Natural killer cell (primary cell): ENCODE measurements around the gene TBX15. TPM values are rescaled to one million over a fixed set of nuclear protein-coding genes. Genes with fewer than 3 reads are reported as not detected.

Source experiments
- ATAC-seq, 3 donors: fragments of 150-1000 bp in 2 of 3; fragments of 200-7000 bp in 1 of 3; cut with Tn5 transposase; 1 replicate in 1 of 3; 2 replicates in 2 of 3; pipeline ENCODE4 v1.10.0; 2021; ENCODE audit warnings: mild to moderate bottlenecking in 2 of 3, moderate library complexity in 2 of 3
- DNase-seq, 2 donors: peaks; one replicate each; pipeline versions ENCODE4 v3.0.0 to v3.0.0-alpha.2; 2013 to 2021; ENCODE audit warnings: mixed read lengths in 1 of 2
- H3K27ac ChIP-seq: one replicate; pipeline ENCODE4 v1.5.1; 2013; ENCODE audit warnings: mild to moderate bottlenecking, low read length
- H3K27me3 ChIP-seq: one replicate; pipeline ENCODE4 v1.6.1; 2013; ENCODE audit warnings: low read length; ENCODE audit not compliant: control insufficient read depth, insufficient read depth
- H3K36me3 ChIP-seq: one replicate; pipeline ENCODE4 v1.6.1; 2013; ENCODE audit warnings: low read length; ENCODE audit not compliant: control insufficient read depth, insufficient read depth
- H3K4me1 ChIP-seq: one replicate; pipeline ENCODE4 v1.6.1; 2013; ENCODE audit warnings: low read length; ENCODE audit not compliant: control insufficient read depth, insufficient read depth
- H3K4me3 ChIP-seq: one replicate; pipeline ENCODE4 v1.5.1; 2013; ENCODE audit warnings: low read length
- H3K9me3 ChIP-seq: one replicate; pipeline ENCODE4 v1.6.1; 2013; ENCODE audit warnings: low read length; ENCODE audit not compliant: control insufficient read depth, insufficient read depth
- H3K27ac Mint-ChIP-seq, 2 donors: one replicate each; pipeline ENCODE4 v1.8.0; 2022; ENCODE audit warnings: mild to moderate bottlenecking in 2 of 2, mixed read lengths in 2 of 2, moderate library complexity in 1 of 2
- H3K27me3 Mint-ChIP-seq, 2 donors: one replicate each; pipeline ENCODE4 v1.8.0; 2022; ENCODE audit warnings: low read depth in 2 of 2, mixed read lengths in 2 of 2
- H3K36me3 Mint-ChIP-seq: one replicate; pipeline ENCODE4 v1.8.0; 2022; ENCODE audit warnings: mixed read lengths
- H3K4me1 Mint-ChIP-seq, 2 donors: one replicate each; pipeline ENCODE4 v1.8.0; 2022; ENCODE audit warnings: mixed read lengths in 2 of 2
- H3K4me3 Mint-ChIP-seq: one replicate; pipeline ENCODE4 v1.8.0; 2022; ENCODE audit warnings: mild to moderate bottlenecking, moderate library complexity, mixed read lengths
- H3K9me3 Mint-ChIP-seq, 2 donors: one replicate each; pipeline ENCODE4 v1.8.0; 2022; ENCODE audit warnings: mixed read lengths in 2 of 2
- WGBS: methylation state at CpG from one replicate; pipeline ENCODE4 v1.1.7; 2013; ENCODE audit warnings: missing lambda C conversion rate; ENCODE audit not compliant: insufficient coverage; 5-methylcytosine and 5-hydroxymethylcytosine counted together
- intact Hi-C: fragments of 100-400 bp; cut with micrococcal nuclease; formaldehyde crosslinking; loops from one replicate; pipeline ENCODE4 v1.14.2; 2022
- total RNA-seq, 4 donors: library from RNA; stranded (reverse); fragments of 120-200 nt in 1 of 4; gene quantifications; one replicate each; pipeline versions ENCODE4 v1.2.3 to v1.2.4, GENCODE V29; 2013 to 2022
- TF ChIP-seq, protein P1 (sequence below): fragments of 200-600 bp; IDR thresholded peaks from one replicate; pipeline ENCODE4 v1.8.0; 2022; ENCODE audit warnings: antibody characterized with exemption

Gene TBX15
- total RNA-seq, 3 donors from 2014 or later (not counting 1 experiment from before 2014, with no cell fraction given), result not detected

GRCh38 chr1:118927427-118928187 is 60.5 kb downstream of the TBX15 start:
- Mint-ChIP-seq H3K9me3 (peaks cover 8 to 9% of the 10 kb centered on the region in 2 donors), H3K36me3 (no peaks in the 10 kb centered on the region), H3K27ac (no peak overlapping the region), H3K4me3 (no peak overlapping the region), H3K4me1 (no peaks in the 10 kb centered on the region), H3K27me3 (peaks cover 0 to 3% of the 10 kb centered on the region in 2 donors)
- 65% methylated on average over 3 of the region's 4 CpGs for WGBS
- intact Hi-C loops, result no loop called here
- DNase-seq (no peak), ATAC-seq (no peak)
- H3K4me3 ChIP-seq, result no peak overlapping the region
- H3K9me3 ChIP-seq, result no peaks in the 10 kb centered on the region
- no peaks in the 10 kb centered on the region for H3K27me3 ChIP-seq
- TF ChIP-seq, protein P1, sequence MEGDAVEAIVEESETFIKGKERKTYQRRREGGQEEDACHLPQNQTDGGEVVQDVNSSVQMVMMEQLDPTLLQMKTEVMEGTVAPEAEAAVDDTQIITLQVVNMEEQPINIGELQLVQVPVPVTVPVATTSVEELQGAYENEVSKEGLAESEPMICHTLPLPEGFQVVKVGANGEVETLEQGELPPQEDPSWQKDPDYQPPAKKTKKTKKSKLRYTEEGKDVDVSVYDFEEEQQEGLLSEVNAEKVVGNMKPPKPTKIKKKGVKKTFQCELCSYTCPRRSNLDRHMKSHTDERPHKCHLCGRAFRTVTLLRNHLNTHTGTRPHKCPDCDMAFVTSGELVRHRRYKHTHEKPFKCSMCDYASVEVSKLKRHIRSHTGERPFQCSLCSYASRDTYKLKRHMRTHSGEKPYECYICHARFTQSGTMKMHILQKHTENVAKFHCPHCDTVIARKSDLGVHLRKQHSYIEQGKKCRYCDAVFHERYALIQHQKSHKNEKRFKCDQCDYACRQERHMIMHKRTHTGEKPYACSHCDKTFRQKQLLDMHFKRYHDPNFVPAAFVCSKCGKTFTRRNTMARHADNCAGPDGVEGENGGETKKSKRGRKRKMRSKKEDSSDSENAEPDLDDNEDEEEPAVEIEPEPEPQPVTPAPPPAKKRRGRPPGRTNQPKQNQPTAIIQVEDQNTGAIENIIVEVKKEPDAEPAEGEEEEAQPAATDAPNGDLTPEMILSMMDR, result no peak
- no peaks in the 10 kb centered on the region for H3K4me1 ChIP-seq
- H3K27ac ChIP-seq, result no peak overlapping the region
- no peaks in the 10 kb centered on the region for H3K36me3 ChIP-seq

- Histone ChIP-seq H3K27ac (no peak overlapping the region), H3K9me3 (no peaks in the 10 kb centered on the region), H3K27me3 (no peaks in the 10 kb centered on the region), H3K36me3 (no peaks in the 10 kb centered on the region), H3K4me3 (no peak overlapping the region), H3K4me1 (no peaks in the 10 kb centered on the region)
- no peak for ATAC-seq
- no peak overlapping the region for H3K4me3 Mint-ChIP-seq
- peaks cover 8 to 9% of the 10 kb centered on the region in 2 donors for H3K9me3 Mint-ChIP-seq
- H3K4me1 Mint-ChIP-seq, result no peaks in the 10 kb centered on the region
- TF ChIP-seq, protein P1, result no peak
- H3K27ac Mint-ChIP-seq, result no peak overlapping the region
- peaks cover 0 to 3% of the 10 kb centered on the region in 2 donors for H3K27me3 Mint-ChIP-seq
- no peaks in the 10 kb centered on the region for H3K36me3 Mint-ChIP-seq
- no peak for DNase-seq
- intact Hi-C loops, result no loop called here
Observed at GRCh38 chr1:118926261-118926660, 61.9 kb downstream of the TBX15 start.

GRCh38 chr1:118925651-118926050 is 62.5 kb downstream of the TBX15 start:
- no peak overlapping the region for H3K27ac ChIP-seq
- 40% methylated on average over 2 of the region's 2 CpGs for WGBS
- H3K36me3 ChIP-seq, result no peaks in the 10 kb centered on the region
- peaks cover 8 to 9% of the 10 kb centered on the region in 2 donors for H3K9me3 Mint-ChIP-seq
- no peaks in the 10 kb centered on the region for H3K4me1 Mint-ChIP-seq
- TF ChIP-seq, protein P1, result no peak
- H3K4me1 ChIP-seq, result no peaks in the 10 kb centered on the region
- no peaks in the 10 kb centered on the region for H3K9me3 ChIP-seq
- H3K36me3 Mint-ChIP-seq, result no peaks in the 10 kb centered on the region
- intact Hi-C loops, result no loop called here
- H3K4me3 Mint-ChIP-seq, result no peak overlapping the region
- H3K4me3 ChIP-seq, result no peak overlapping the region
- peaks cover 0 to 3% of the 10 kb centered on the region in 2 donors for H3K27me3 Mint-ChIP-seq
- no peaks in the 10 kb centered on the region for H3K27me3 ChIP-seq
- DNase-seq, result no peak
- ATAC-seq, result no peak
- H3K27ac Mint-ChIP-seq, result no peak overlapping the region

DNA sequence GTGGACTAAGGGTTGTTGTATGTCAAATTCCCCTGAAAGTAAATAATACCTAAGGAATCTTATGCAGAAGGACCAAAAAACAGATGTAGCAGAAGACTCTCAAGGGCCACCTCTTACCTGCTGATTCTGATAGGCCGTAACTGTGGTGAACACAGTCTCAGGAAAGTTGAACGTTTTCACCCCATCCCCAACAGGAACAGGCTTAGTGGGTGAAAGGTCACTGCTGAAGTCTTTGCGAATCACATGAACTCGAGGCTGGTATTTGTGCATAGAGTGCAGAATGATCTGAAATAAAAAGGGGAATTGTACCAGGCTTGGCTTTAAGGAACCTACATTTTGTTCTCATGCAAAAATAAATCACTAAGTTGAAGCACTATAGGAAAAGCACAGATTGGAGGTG is 64.8 kb downstream of the TBX15 start:
- no peaks in the 10 kb centered on the region for H3K36me3 Mint-ChIP-seq
- intact Hi-C loops, result no loop called here
- H3K4me1 ChIP-seq, result no peaks in the 10 kb centered on the region
- 82% methylated on average over 3 of the region's 4 CpGs for whole genome bisulfite sequencing
- H3K36me3 ChIP-seq, result no peaks in the 10 kb centered on the region
- H3K27me3 ChIP-seq, result no peaks in the 10 kb centered on the region
- H3K9me3 Mint-ChIP-seq, result peaks cover 7 to 8% of the 10 kb centered on the region in 2 donors
- no peak for ATAC-seq
- DNase-seq, result no peak
- no peak overlapping the region for H3K27ac Mint-ChIP-seq
- TF ChIP-seq, protein P1, result no peak
- no peak overlapping the region for H3K4me3 ChIP-seq
- no peak overlapping the region for H3K27ac ChIP-seq
- H3K27me3 Mint-ChIP-seq, result peaks cover 0 to 3% of the 10 kb centered on the region in 2 donors
- no peak overlapping the region for H3K4me3 Mint-ChIP-seq
- no peaks in the 10 kb centered on the region for H3K9me3 ChIP-seq
- no peaks in the 10 kb centered on the region for H3K4me1 Mint-ChIP-seq
